HCT116 (cell line): Measurements from ENCODE around the gene COG6.

ENCODE experiments used
- ATF3 ChIP-seq: IDR thresholded peaks from 2 replicates; pipeline ENCODE4 v1.6.1; 2012
- CBX3 ChIP-seq: IDR thresholded peaks from 2 replicates; pipeline ENCODE4 v1.6.1; 2012; ENCODE audit warnings: low read depth
- CTCF ChIP-seq, 3 experiments: fragments of 200-600 bp in 1 of 3; sonication (generic) in 1 of 3; IDR thresholded peaks in 2 of 3; conservative IDR thresholded peaks in 1 of 3; 2 replicates each; pipeline ENCODE4 v1.5.1; 2012 to 2017; ENCODE audit warnings: low read depth in 2 of 3, low read length in 2 of 3, antibody characterized with exemption in 1 of 3, borderline replicate concordance in 1 of 3, control low read depth in 1 of 3, mild to moderate bottlenecking in 1 of 3, mixed read lengths in 1 of 3, mixed run types in 1 of 3, moderate library complexity in 1 of 3; ENCODE audit not compliant: insufficient read depth in 1 of 3
- ELF1 ChIP-seq: IDR thresholded peaks from 2 replicates; pipeline ENCODE4 v1.6.1; 2012; ENCODE audit warnings: low read depth, borderline replicate concordance
- EZH2 ChIP-seq: fragments of 200-600 bp; sonication (generic); IDR thresholded peaks from 2 replicates; pipeline ENCODE4 v1.6.1; 2017; ENCODE audit warnings: antibody characterized with exemption, mixed run types
- EZH2phosphoT487 ChIP-seq: fragments of 200-600 bp; IDR thresholded peaks from 2 replicates; pipeline ENCODE4 v1.6.1; 2018; ENCODE audit warnings: antibody characterized with exemption, borderline replicate concordance
- JUND ChIP-seq: IDR thresholded peaks from 2 replicates; pipeline ENCODE4 v1.6.1; 2012
- POLR2A ChIP-seq: IDR thresholded peaks from 2 replicates; pipeline ENCODE4 v1.7.0; 2011; ENCODE audit warnings: borderline replicate concordance; ENCODE audit not compliant: insufficient read depth, insufficient read length; ENCODE audit errors: extremely low read depth
- POLR2AphosphoS5 ChIP-seq: IDR thresholded peaks from 2 replicates; pipeline ENCODE4 v1.6.1; 2011; ENCODE audit warnings: mild to moderate bottlenecking, low read depth, low read length, moderate library complexity
- REST ChIP-seq: IDR thresholded peaks from 2 replicates; pipeline ENCODE4 v1.6.1; 2012; ENCODE audit warnings: low read depth
- ZNF274 ChIP-seq: fragments of 200-500 bp; sonication (Bioruptor generic); IDR thresholded peaks from 2 replicates; pipeline ENCODE4 v1.6.1; 2014; ENCODE audit warnings: mild to moderate bottlenecking, low read depth, low read length, inconsistent platforms

- no peak for TF ChIP-seq CTCF (IDR thresholded peaks at IDR 0.05 in 2 of 3, conservative IDR thresholded peaks at IDR 0.05 in 1 of 3; ENCODE audit: borderline replicate concordance in 1 of 3, insufficient read depth in 1 of 3, low read depth in 2 of 3, low read length in 2 of 3)
- no peak for TF ChIP-seq POLR2AphosphoS5
- no peak for TF ChIP-seq EZH2
- no peak for TF ChIP-seq POLR2A
- no peak for TF ChIP-seq ZNF274
- TF ChIP-seq ATF3 = no peak
- TF ChIP-seq EZH2phosphoT487 = no peak
- no peak for TF ChIP-seq JUND
- TF ChIP-seq REST = no peak
- TF ChIP-seq ELF1 = no peak
- TF ChIP-seq CBX3 = no peak
Observed at GRCh38 chr13:39656325-39656677, 839 bp downstream of the COG6 start.
